C4-2B (cell line): ENCODE data around the gene HSD17B8.

Experiments used
- H3K27ac ChIP-seq: fragments of 450-650 bp; 2 replicates; pipeline ENCODE4 v1.5.1; 2017
- ZFX ChIP-seq: fragments of 450-650 bp; IDR thresholded peaks from 2 replicates; pipeline ENCODE4 v1.6.1; 2017
- TF ChIP-seq, protein P1 (sequence below): fragments of 450-650 bp; conservative IDR thresholded peaks from 2 replicates; pipeline ENCODE4 v1.5.1; 2017; ENCODE audit warnings: mild to moderate bottlenecking

HSD17B8 gene

DNA sequence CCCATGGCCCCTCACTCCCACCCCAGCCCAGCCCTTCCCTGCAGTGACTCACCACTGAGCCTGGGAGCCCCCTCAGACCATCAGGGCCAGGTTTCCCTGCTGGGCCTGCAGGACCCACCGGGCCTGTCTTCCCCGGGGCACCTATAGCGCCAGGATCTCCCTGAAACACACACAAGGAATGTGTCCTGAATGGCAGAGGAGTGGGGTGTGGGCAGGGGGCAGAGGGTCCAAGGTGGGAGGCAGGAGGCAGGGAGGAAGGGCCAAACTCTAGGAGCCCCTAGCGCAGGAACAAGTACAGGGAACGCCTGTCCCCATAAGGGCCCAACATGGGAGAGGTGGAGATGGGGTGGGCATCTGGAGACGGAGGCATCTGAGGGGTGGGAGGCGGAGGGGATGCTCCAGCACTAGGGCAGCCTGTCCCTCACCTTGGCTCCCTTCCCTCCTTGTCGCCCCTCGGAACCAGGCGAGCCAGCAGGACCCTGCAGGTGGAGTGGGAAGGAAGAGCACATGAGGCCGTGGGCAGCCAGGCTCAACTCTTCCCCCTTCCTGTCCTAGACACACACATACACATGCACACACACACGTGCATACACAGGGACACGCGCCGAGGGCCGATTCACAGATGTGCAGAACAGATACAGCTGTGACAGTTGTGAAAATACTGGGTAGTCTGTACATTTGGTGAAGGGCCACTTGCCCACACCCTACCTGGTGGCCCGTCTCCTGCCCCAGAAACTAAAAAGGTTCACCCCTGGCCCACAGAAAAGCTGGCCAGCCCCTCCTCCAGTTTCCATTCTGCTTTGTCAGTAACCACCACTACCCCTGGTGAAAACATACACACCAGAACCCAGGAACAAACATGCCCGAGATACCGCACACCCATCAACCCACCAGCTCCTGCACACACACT is 36.8 kb upstream of the HSD17B8 start:
- TF ChIP-seq, protein P1, sequence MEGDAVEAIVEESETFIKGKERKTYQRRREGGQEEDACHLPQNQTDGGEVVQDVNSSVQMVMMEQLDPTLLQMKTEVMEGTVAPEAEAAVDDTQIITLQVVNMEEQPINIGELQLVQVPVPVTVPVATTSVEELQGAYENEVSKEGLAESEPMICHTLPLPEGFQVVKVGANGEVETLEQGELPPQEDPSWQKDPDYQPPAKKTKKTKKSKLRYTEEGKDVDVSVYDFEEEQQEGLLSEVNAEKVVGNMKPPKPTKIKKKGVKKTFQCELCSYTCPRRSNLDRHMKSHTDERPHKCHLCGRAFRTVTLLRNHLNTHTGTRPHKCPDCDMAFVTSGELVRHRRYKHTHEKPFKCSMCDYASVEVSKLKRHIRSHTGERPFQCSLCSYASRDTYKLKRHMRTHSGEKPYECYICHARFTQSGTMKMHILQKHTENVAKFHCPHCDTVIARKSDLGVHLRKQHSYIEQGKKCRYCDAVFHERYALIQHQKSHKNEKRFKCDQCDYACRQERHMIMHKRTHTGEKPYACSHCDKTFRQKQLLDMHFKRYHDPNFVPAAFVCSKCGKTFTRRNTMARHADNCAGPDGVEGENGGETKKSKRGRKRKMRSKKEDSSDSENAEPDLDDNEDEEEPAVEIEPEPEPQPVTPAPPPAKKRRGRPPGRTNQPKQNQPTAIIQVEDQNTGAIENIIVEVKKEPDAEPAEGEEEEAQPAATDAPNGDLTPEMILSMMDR = no peak
- no peak for TF ChIP-seq ZFX
- H3K27ac ChIP-seq = no peak overlapping the region

DNA sequence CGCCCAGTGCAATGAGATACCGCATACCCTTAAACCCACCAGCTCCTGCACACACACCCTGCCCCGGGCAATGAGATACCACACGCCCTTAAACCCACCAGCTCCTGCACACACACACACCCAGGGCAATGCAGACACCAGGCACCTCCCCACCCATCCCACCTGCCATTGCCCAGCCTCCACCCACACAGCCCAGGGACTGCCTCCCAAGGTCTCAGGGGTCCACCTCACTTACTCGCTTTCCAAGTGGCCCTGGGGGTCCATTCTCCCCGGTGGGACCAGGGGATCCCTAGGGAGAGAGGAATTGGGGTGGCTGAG is 36.2 kb upstream of the HSD17B8 start:
- no peak overlapping the region for H3K27ac ChIP-seq
- TF ChIP-seq, protein P1 = no peak
- TF ChIP-seq ZFX = no peak

DNA sequence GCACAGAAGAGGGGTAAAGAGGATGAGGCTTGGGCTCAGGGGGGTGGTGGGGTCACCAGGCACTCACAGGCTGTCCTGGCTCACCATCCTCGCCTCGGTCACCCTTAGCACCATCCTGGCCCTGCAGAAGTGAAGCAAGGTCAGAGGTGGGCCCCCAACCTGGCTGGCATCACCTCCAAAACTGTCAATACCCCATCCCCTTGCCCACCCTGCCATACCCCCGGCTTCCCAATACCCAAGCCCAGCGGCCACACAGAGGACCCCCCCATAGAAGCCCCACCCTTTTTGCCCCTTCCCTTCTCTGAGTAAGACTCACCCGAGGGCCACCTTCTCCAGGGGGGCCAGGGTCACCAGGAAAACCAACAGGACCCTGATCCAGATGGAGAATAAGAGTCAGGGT is 35.8 kb upstream of the HSD17B8 start:
- H3K27ac ChIP-seq = no peak overlapping the region
- no peak for TF ChIP-seq ZFX
- TF ChIP-seq, protein P1 = no peak

DNA sequence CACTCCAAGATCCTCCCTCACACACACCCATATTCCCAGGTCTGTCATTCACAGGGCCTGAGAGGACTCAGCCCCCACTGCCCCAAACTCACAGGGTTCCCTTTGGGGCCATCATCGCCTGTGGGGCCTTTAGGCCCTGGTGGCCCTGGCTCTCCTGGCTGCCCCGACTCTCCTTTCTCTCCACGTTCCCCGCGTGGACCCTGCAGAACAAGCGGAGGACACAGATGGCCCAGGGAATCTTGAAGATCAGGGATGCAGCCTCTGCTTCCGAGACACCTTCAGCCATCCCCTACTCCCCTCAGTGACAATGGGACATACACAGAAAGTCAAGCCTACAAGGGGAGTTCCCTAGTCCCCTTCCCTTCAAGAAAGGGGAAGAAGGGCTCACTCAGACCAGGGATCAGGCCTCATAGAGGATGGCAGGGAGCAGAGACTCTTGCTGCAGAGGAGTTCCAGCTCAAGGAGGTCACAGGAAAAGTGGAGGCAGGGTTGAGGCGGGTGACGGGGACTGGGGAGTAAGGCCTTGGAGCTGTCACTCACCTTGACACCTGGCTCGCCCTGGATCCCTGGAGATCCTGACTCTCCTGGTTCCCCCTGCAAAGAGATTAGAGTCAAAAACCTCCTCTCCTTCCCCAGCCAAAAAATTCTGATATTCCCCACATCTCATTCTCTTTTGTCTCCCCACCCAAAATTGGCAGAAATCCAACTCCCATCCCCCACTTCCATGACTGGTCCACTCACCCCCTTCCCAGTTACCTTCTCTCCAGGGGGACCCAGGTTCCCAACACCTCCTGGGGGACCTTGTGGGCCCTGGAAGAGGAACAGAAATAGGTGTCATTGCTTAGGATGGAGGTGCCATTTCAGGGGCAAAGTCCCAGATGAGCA is 34.9 kb upstream of the HSD17B8 start:
- H3K27ac ChIP-seq = no peak overlapping the region
- TF ChIP-seq, protein P1 = no peak
- TF ChIP-seq ZFX = no peak

DNA sequence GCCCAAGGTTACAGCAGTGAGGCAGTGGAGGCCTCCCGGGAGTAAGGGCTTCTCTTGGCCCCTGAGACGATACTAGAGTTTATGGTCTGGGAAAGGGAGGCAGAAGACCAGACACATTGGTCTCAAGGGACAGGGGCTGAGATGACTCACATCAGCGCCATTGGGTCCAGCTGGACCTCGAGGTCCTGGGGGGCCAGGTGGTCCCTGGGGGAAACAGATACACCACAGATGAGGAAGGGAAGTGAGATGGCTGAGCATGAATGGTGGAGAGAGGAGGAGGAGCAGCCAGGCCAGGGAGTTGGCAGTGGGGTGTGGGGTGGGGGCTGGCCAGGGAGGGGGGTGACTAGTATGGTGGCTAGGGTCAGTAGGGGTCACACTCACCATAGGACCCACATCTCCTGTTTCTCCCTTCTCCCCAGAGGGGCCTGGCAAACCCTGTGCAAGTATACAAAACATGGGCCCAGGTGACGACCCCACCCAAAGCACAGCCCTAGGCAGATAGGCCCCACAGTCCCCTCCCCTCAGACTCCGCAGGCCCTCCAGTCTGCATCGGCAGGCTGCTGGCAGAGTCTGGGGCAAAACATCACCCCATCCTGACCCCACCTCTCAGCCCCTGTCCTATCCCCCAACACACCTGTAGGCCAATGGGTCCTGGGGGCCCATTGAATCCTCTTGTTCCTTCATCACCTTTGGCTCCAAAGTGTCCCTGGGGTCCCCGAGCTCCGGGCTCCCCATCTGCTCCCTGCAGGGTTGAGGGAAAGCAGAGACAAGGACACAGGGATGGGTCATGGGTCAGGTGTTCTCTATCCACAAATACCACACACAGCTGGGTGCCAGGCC is 34.1 kb upstream of the HSD17B8 start:
- TF ChIP-seq, protein P1 = no peak
- TF ChIP-seq ZFX = no peak
- H3K27ac ChIP-seq = no peak overlapping the region

DNA sequence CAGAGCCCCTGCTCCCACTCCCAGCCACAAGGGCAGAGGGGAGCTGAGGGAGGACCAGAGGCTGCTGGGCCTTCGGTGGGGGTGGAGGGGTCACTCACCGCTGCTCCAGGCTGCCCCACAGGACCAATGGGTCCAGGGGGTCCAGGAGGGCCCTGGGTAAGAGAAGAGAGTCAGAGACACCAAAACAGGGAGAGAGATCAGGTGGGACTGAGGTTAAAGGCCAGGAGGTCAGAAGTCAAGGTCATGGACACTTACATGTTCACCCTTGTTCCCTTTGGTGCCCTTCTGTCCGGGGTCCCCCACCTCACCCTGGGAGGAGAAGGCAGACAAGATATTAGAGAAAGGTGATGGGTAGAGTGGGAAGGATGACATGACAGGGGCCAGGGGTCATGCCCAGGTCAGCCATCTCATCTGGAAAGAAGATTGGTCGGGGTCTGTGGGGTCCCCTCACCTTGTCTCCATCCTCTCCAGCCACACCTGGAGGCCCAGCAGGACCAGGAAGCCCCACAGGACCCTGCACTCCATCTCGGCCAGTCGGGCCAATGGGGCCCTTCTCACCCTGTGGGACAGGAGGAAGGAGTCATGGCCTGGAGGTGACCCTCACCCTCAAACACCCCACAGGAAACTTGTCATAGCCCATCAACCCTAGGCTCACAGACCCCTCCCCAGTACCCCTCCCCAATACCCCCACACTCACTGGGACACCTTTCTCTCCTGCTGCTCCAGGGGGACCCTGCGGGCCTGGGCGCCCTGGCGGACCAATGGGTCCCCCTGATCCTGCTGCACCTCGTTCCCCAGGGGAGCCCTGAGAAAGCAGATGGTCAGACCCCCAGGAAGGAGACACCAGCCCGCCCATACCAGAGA is 33.2 kb upstream of the HSD17B8 start:
- TF ChIP-seq, protein P1 = no peak
- TF ChIP-seq ZFX = no peak
- H3K27ac ChIP-seq = no peak overlapping the region
